ENCODE results near the gene COX6A2.

DNA sequence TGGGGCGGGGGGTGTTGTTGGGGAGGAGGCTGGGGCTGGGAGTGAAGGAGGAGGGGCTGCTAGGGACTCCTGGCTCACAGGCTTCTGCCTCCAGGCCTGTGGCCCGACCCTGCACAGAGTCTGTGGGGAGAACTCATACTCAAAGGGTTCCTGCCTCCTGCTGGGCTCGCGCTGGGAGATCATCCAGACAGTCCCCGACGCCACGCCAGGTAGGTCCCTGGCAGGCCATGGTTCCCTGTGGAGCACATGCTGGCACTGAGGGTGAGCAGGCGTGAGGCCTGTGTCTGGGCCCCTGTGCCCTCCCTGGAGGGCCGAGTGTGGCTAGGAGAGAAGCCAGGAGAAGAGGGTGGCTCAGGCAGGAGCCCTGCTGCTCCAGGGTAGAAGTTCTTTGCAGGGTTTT lies 30.5 kb downstream of the COX6A2 start:
- TF ChIP-seq, protein P1, sequence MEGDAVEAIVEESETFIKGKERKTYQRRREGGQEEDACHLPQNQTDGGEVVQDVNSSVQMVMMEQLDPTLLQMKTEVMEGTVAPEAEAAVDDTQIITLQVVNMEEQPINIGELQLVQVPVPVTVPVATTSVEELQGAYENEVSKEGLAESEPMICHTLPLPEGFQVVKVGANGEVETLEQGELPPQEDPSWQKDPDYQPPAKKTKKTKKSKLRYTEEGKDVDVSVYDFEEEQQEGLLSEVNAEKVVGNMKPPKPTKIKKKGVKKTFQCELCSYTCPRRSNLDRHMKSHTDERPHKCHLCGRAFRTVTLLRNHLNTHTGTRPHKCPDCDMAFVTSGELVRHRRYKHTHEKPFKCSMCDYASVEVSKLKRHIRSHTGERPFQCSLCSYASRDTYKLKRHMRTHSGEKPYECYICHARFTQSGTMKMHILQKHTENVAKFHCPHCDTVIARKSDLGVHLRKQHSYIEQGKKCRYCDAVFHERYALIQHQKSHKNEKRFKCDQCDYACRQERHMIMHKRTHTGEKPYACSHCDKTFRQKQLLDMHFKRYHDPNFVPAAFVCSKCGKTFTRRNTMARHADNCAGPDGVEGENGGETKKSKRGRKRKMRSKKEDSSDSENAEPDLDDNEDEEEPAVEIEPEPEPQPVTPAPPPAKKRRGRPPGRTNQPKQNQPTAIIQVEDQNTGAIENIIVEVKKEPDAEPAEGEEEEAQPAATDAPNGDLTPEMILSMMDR (IDR thresholded peaks at IDR 0.05; ENCODE audit: low read depth, low read length, missing input control) = no peak
- TF ChIP-seq, protein P2, sequence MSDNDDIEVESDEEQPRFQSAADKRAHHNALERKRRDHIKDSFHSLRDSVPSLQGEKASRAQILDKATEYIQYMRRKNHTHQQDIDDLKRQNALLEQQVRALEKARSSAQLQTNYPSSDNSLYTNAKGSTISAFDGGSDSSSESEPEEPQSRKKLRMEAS (IDR thresholded peaks at IDR 0.05) = no peak
- TF ChIP-seq RAD21 (IDR thresholded peaks at IDR 0.05) = no peak
- no peak for TF ChIP-seq HNF4G (IDR thresholded peaks at IDR 0.05)
- TF ChIP-seq JUND (IDR thresholded peaks at IDR 0.05) = no peak
- TF ChIP-seq, protein P3, sequence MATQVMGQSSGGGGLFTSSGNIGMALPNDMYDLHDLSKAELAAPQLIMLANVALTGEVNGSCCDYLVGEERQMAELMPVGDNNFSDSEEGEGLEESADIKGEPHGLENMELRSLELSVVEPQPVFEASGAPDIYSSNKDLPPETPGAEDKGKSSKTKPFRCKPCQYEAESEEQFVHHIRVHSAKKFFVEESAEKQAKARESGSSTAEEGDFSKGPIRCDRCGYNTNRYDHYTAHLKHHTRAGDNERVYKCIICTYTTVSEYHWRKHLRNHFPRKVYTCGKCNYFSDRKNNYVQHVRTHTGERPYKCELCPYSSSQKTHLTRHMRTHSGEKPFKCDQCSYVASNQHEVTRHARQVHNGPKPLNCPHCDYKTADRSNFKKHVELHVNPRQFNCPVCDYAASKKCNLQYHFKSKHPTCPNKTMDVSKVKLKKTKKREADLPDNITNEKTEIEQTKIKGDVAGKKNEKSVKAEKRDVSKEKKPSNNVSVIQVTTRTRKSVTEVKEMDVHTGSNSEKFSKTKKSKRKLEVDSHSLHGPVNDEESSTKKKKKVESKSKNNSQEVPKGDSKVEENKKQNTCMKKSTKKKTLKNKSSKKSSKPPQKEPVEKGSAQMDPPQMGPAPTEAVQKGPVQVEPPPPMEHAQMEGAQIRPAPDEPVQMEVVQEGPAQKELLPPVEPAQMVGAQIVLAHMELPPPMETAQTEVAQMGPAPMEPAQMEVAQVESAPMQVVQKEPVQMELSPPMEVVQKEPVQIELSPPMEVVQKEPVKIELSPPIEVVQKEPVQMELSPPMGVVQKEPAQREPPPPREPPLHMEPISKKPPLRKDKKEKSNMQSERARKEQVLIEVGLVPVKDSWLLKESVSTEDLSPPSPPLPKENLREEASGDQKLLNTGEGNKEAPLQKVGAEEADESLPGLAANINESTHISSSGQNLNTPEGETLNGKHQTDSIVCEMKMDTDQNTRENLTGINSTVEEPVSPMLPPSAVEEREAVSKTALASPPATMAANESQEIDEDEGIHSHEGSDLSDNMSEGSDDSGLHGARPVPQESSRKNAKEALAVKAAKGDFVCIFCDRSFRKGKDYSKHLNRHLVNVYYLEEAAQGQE (IDR thresholded peaks at IDR 0.05) = no peak
- no peak for TF ChIP-seq RXRA (IDR thresholded peaks at IDR 0.05)
- TF ChIP-seq SP1 (IDR thresholded peaks at IDR 0.05) = no peak
- no peak for TF ChIP-seq YY1 (IDR thresholded peaks at IDR 0.05)
- no peak for TF ChIP-seq HNF4A (conservative IDR thresholded peaks at IDR 0.05)
- TF ChIP-seq EGR1 (IDR thresholded peaks at IDR 0.05; ENCODE audit: low read depth in 2 of 2) = no peak
- TF ChIP-seq, protein P4, sequence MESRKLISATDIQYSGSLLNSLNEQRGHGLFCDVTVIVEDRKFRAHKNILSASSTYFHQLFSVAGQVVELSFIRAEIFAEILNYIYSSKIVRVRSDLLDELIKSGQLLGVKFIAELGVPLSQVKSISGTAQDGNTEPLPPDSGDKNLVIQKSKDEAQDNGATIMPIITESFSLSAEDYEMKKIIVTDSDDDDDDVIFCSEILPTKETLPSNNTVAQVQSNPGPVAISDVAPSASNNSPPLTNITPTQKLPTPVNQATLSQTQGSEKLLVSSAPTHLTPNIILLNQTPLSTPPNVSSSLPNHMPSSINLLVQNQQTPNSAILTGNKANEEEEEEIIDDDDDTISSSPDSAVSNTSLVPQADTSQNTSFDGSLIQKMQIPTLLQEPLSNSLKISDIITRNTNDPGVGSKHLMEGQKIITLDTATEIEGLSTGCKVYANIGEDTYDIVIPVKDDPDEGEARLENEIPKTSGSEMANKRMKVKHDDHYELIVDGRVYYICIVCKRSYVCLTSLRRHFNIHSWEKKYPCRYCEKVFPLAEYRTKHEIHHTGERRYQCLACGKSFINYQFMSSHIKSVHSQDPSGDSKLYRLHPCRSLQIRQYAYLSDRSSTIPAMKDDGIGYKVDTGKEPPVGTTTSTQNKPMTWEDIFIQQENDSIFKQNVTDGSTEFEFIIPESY (IDR thresholded peaks at IDR 0.05) = no peak

Data from liver (tissue), 3 donors.